ENCODE measurements around the gene WIZ. TPM values are rescaled to one million over a fixed set of nuclear protein-coding genes. Genes with fewer than 3 reads are reported as not detected.
"Not testable (repeated sequence)": the region's sequence is repeated elsewhere in the genome, so short reads cannot be mapped to it uniquely, and the experiment has no call there.

Gene WIZ
- total RNA-seq, 1 donor from 2014 or later, result 106 TPM

- no peak for DNase-seq
- no peaks in the 10 kb centered on the region for H3K9me3 Mint-ChIP-seq (ENCODE audit: unreplicated experiment)
Observed at GRCh38 chr19:15488489-15489226, 38.9 kb upstream of the WIZ start.

GRCh38 chr19:15487038-15487437 is 37.3 kb upstream of the WIZ start:
- no peaks in the 10 kb centered on the region for H3K36me3 Mint-ChIP-seq (ENCODE audit: unreplicated experiment)
- TF ChIP-seq, protein P1, sequence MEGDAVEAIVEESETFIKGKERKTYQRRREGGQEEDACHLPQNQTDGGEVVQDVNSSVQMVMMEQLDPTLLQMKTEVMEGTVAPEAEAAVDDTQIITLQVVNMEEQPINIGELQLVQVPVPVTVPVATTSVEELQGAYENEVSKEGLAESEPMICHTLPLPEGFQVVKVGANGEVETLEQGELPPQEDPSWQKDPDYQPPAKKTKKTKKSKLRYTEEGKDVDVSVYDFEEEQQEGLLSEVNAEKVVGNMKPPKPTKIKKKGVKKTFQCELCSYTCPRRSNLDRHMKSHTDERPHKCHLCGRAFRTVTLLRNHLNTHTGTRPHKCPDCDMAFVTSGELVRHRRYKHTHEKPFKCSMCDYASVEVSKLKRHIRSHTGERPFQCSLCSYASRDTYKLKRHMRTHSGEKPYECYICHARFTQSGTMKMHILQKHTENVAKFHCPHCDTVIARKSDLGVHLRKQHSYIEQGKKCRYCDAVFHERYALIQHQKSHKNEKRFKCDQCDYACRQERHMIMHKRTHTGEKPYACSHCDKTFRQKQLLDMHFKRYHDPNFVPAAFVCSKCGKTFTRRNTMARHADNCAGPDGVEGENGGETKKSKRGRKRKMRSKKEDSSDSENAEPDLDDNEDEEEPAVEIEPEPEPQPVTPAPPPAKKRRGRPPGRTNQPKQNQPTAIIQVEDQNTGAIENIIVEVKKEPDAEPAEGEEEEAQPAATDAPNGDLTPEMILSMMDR (IDR thresholded peaks at IDR 0.05; ENCODE audit: partially characterized antibody, unreplicated experiment), result no peak
- no peaks in the 10 kb centered on the region for H3K9me3 Mint-ChIP-seq (ENCODE audit: unreplicated experiment)
- no peak for DNase-seq
- no peak overlapping the region for H3K27ac Mint-ChIP-seq (ENCODE audit: unreplicated experiment)
- peaks cover 2% of the 10 kb centered on the region for H3K27me3 Mint-ChIP-seq (ENCODE audit: unreplicated experiment)
- no peaks in the 10 kb centered on the region for H3K4me1 Mint-ChIP-seq (ENCODE audit: low read depth, unreplicated experiment)
- no peak overlapping the region for H3K4me3 Mint-ChIP-seq (ENCODE audit: unreplicated experiment)

More at GRCh38 chr19:15488489-15489226, 38.9 kb upstream of the WIZ start:
- TF ChIP-seq, protein P1 (IDR thresholded peaks at IDR 0.05; ENCODE audit: partially characterized antibody, unreplicated experiment), result no peak
- Mint-ChIP-seq H3K4me3 (ENCODE audit: unreplicated experiment) (no peak overlapping the region), H3K27ac (ENCODE audit: unreplicated experiment) (no peak overlapping the region), H3K36me3 (ENCODE audit: unreplicated experiment) (no peaks in the 10 kb centered on the region), H3K4me1 (ENCODE audit: low read depth, unreplicated experiment) (no peaks in the 10 kb centered on the region), H3K27me3 (ENCODE audit: unreplicated experiment) (no peaks in the 10 kb centered on the region)

GRCh38 chr19:15485768-15486167 is 36.0 kb upstream of the WIZ start:
- H3K27me3 Mint-ChIP-seq (ENCODE audit: unreplicated experiment); H3K9me3 Mint-ChIP-seq (ENCODE audit: unreplicated experiment); H3K4me3 Mint-ChIP-seq (ENCODE audit: unreplicated experiment); H3K27ac Mint-ChIP-seq (ENCODE audit: unreplicated experiment); DNase-seq; H3K4me1 Mint-ChIP-seq (ENCODE audit: low read depth, unreplicated experiment); H3K36me3 Mint-ChIP-seq (ENCODE audit: unreplicated experiment): not testable (repeated sequence)

DNA sequence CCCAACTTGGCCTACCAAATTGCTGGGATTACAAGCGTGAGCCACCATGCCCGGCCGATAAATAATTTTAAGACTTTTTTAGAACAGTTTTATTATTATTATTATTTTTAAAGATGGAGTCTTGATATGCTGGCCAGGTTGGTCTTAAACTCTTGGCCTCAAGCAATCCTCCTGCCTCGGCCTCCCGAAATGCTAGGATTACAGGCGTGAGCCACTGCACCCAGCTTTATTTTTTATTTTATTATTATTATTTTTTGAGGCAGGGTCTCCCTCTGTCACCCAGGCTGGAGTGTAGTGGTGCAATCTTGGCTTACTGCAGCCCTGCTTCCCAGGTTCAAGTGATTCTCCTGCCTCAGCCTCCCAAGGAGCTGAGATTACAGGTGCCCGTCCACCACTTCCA is 31.2 kb upstream of the WIZ start:
- H3K4me3 Mint-ChIP-seq (ENCODE audit: unreplicated experiment); H3K27me3 Mint-ChIP-seq (ENCODE audit: unreplicated experiment); H3K27ac Mint-ChIP-seq (ENCODE audit: unreplicated experiment); H3K4me1 Mint-ChIP-seq (ENCODE audit: low read depth, unreplicated experiment); H3K36me3 Mint-ChIP-seq (ENCODE audit: unreplicated experiment); DNase-seq; H3K9me3 Mint-ChIP-seq (ENCODE audit: unreplicated experiment): not testable (repeated sequence)

DNA sequence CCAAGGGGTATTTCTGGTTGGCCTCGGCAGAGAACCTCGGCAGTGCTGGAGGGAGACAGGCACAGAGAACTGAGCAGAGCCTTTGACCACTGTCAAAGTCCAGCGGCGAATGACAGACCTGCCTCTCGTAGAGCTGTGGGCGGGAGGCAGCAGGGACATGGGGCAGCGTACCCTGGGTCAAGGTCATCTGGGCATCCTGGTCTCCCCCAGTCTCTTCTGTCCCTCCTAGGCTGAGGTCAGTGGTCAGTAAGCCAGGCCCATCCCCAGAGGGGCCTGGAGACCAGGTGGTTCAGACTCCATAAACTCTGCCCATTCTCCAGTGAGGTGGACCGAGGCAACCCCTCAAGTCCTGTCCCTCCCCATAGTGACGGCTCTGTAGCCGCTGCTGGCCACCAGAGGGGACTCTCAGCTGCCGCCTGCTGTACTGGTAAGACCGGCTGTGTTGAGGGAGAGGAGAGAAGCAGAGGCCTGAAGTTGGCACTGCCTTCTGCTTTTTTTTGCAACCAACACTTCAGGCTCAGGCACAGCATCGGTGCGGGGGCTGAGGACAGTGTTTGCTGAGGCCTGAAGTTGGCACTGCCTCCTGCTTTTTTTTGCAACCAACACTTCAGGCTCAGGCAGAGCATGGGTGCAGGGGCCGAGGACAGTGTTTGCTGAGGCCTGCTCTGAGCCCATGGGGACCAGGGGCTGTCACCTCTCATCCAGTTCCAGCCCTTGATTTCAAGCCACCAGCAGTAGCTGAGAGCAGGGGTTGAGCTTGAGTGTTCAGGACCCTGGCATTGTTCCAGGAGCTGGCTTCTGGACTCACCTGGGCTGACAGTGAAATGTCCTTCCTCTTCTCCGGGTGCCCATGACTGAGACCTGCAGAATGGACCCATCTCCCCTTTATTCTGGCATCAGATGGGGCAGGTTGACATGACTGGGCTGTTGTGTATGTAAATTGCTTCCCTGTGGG is 29.9 kb upstream of the WIZ start, which contains the start of gene PGLYRP2:
PGLYRP2 (minus strand) TSS at position 111 of the 955 bp plus-strand sequence. CDS start 130 bp downstream, outside the sequence.
- Mint-ChIP-seq H3K27me3 (ENCODE audit: unreplicated experiment) (peaks cover 8% of the 10 kb centered on the region), H3K4me1 (ENCODE audit: low read depth, unreplicated experiment) (no peaks in the 10 kb centered on the region), H3K36me3 (ENCODE audit: unreplicated experiment) (no peaks in the 10 kb centered on the region), H3K4me3 (ENCODE audit: unreplicated experiment) (no peak within 1 kb of the TSS), H3K9me3 (ENCODE audit: unreplicated experiment) (no peaks in the 10 kb centered on the region), H3K27ac (ENCODE audit: unreplicated experiment) (no peak within 1 kb of the TSS)
- TF ChIP-seq, protein P1 (IDR thresholded peaks at IDR 0.05; ENCODE audit: partially characterized antibody, unreplicated experiment), result no peak
- DNase-seq, result no peak

All from glutamatergic neuron (in vitro differentiated cells).